Measurements from ENCODE around the gene OR6B1. TPM values are rescaled to one million over a fixed set of nuclear protein-coding genes. Genes with fewer than 3 reads are reported as not detected.

OR6B1 gene
- total RNA-seq, 2 donors from 2014 or later = not detected

DNA sequence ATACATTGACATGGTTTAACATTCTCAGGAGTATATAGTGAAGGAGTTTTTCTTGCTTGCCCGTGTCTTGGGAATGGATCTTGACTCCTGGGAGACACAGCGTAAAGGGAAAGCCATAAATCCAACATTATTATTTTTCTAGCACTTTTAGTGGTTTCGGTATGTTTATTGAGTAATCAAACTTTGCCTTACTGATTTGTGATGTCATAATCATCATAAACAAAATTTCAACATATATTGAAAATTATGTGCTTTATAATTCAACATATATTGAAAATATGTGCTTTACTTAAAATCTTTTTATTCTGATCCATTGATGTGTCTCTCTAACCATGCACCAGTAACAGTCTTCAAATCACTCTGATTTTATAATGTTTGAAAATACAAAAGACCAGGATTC, 28.4 kb downstream of the OR6B1 start:
- Histone ChIP-seq H3K4me1 (ENCODE audit: control insufficient read depth in 1 of 2, low read depth in 2 of 2) (no peaks in the 10 kb centered on the region), H3K27me3 (replicated peaks; ENCODE audit: insufficient read depth) (no peaks in the 10 kb centered on the region), H3K36me3 (no peaks in the 10 kb centered on the region), H3K9me3 (no peaks in the 10 kb centered on the region), H3K4me3 (no peak overlapping the region), H3K27ac (no peak overlapping the region)
- DNase-seq (ENCODE audit: low spot score) (no peak), ATAC-seq (ENCODE audit: insufficient number of reproducible peaks, low FRiP score, low read depth) (no peak)
- TF ChIP-seq, protein P1, sequence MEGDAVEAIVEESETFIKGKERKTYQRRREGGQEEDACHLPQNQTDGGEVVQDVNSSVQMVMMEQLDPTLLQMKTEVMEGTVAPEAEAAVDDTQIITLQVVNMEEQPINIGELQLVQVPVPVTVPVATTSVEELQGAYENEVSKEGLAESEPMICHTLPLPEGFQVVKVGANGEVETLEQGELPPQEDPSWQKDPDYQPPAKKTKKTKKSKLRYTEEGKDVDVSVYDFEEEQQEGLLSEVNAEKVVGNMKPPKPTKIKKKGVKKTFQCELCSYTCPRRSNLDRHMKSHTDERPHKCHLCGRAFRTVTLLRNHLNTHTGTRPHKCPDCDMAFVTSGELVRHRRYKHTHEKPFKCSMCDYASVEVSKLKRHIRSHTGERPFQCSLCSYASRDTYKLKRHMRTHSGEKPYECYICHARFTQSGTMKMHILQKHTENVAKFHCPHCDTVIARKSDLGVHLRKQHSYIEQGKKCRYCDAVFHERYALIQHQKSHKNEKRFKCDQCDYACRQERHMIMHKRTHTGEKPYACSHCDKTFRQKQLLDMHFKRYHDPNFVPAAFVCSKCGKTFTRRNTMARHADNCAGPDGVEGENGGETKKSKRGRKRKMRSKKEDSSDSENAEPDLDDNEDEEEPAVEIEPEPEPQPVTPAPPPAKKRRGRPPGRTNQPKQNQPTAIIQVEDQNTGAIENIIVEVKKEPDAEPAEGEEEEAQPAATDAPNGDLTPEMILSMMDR (IDR thresholded peaks at IDR 0.05) = no peak

DNA sequence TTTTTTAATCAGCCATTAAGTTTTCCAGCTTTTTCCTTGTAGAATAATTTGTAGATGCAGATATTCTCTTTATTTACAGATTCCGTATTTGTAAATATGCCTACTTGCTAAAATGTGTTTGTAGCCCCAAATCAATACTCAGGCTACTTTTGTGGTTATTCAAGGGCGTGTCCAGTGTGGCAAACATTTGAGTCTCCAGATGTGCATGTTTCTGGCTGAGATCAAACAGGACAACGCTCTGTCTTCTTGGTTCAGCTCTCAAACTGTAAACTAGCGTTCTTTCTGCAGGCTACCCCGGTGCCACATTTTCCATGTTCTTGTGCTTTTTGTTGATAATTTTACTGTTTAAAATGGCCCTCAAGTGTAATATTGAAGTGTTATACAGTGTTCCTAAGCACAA, 32.4 kb downstream of the OR6B1 start:
- TF ChIP-seq, protein P1 (IDR thresholded peaks at IDR 0.05) = no peak
- Histone ChIP-seq H3K27ac (no peak overlapping the region), H3K27me3 (replicated peaks; ENCODE audit: insufficient read depth) (no peaks in the 10 kb centered on the region), H3K4me3 (no peak overlapping the region), H3K36me3 (no peaks in the 10 kb centered on the region), H3K9me3 (no peaks in the 10 kb centered on the region), H3K4me1 (ENCODE audit: control insufficient read depth in 1 of 2, low read depth in 2 of 2) (no peaks in the 10 kb centered on the region)
- no peak for DNase-seq (ENCODE audit: low spot score)
- ATAC-seq (ENCODE audit: insufficient number of reproducible peaks, low FRiP score, low read depth) = no peak

DNA sequence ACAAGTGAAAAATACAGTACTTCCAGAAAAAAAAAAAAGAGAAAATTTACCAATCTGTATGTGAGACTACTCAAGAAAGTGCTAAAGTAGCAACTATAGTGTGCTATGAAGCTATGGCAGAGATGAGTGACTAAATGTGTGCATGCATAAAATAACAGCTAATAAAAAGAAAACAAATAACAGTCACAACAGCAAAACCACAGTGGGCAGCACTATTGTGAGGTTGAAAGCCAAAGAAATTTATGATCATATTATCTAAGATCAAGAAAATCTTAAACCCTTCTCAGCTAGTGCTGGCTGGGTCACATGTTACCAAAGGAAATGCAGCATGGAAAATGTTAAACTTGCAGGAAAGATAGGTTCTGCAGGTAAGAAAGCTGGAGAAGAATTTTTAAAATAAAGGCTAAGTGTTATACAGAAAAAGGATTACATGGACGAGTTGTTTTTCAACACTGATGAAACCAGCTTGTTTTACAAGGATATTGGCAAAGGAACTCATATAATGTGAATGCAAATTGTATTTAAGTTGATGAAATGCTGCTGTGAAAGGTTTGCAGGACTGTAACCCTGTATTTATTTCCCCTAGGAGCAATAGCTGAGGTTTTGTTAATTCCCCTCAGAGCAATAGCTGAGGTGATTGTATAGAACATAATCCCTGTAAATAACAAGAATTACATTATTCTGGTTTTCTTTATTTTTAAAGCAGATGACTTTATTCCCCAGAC, 33.0 kb downstream of the OR6B1 start:
- Histone ChIP-seq H3K27ac (no peak overlapping the region), H3K4me3 (no peak overlapping the region), H3K9me3 (no peaks in the 10 kb centered on the region), H3K36me3 (no peaks in the 10 kb centered on the region), H3K27me3 (replicated peaks; ENCODE audit: insufficient read depth) (no peaks in the 10 kb centered on the region), H3K4me1 (ENCODE audit: control insufficient read depth in 1 of 2, low read depth in 2 of 2) (no peaks in the 10 kb centered on the region)
- DNase-seq (ENCODE audit: low spot score) (no peak), ATAC-seq (ENCODE audit: insufficient number of reproducible peaks, low FRiP score, low read depth) (no peak)
- TF ChIP-seq, protein P1 (IDR thresholded peaks at IDR 0.05) = no peak

DNA sequence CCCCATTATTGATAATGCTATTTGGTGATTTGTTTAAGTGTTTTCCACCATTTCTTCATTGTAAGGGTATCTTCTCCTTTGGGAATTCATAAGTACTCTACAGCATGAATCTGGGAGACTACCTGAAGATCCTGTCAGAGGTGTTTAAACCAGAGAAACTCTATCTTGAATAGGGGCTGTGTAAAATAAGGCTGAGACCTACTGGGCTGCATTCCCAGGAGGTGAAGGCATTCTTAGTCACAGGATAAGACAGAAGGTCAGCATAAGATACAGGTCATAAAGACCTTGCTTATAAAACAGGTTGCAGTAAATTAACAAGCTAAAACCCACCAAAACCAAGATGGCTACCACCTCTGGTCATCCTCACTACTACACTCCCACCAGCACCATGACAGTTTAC, 35.3 kb downstream of the OR6B1 start:
- TF ChIP-seq, protein P1 (IDR thresholded peaks at IDR 0.05) = no peak
- DNase-seq (ENCODE audit: low spot score) (no peak), ATAC-seq (ENCODE audit: insufficient number of reproducible peaks, low FRiP score, low read depth) (no peak)
- H3K27me3 ChIP-seq (replicated peaks; ENCODE audit: insufficient read depth) = no peaks in the 10 kb centered on the region
- H3K4me3 ChIP-seq = no peak overlapping the region
- no peak overlapping the region for H3K27ac ChIP-seq
- no peaks in the 10 kb centered on the region for H3K9me3 ChIP-seq
- H3K36me3 ChIP-seq = no peaks in the 10 kb centered on the region
- no peaks in the 10 kb centered on the region for H3K4me1 ChIP-seq (ENCODE audit: control insufficient read depth in 1 of 2, low read depth in 2 of 2)

DNA sequence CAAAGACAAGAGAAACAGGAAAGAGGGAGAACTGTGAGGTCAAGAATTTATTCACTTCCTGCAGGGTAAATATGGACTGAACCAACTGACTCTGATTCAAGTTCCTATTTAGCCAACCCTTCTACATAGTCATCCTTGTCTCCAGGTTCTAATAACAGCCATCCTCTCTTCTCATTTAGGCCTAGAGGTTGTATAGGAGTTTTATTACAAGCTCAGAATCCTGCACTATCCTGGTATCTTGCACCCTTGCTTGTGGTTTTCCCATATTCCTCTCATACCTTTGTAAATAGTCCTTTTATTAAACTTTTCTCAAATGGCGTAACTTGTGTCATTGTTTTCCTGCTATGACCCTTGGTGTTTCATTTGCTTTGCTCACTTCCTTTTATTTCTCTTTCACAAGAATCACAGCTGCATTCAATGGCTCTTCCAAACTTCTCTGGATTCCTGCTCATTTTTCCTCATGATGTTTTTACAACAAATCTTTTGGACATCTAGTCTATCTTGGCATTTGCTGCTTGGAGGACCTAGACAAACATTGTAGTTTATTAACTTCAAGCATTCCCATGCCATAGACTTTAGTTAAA, 36.3 kb downstream of the OR6B1 start:
- no peaks in the 10 kb centered on the region for H3K9me3 ChIP-seq
- H3K27me3 ChIP-seq (replicated peaks; ENCODE audit: insufficient read depth) = no peaks in the 10 kb centered on the region
- TF ChIP-seq, protein P1 (IDR thresholded peaks at IDR 0.05) = no peak
- no peak for DNase-seq (ENCODE audit: low spot score)
- no peak overlapping the region for H3K27ac ChIP-seq
- no peaks in the 10 kb centered on the region for H3K36me3 ChIP-seq
- ATAC-seq (ENCODE audit: insufficient number of reproducible peaks, low FRiP score, low read depth) = no peak
- no peaks in the 10 kb centered on the region for H3K4me1 ChIP-seq (ENCODE audit: control insufficient read depth in 1 of 2, low read depth in 2 of 2)
- no peak overlapping the region for H3K4me3 ChIP-seq

Measured in thoracic aorta (tissue), 2 donors.